GM21381 (cell line): ENCODE data around the gene ZBTB40.

Source experiments
- ATAC-seq: cut with Tn5 transposase; IDR thresholded peaks from one replicate; pipeline ENCODE4 v1.9.1; 2021; ENCODE audit warnings: mild to moderate bottlenecking, moderate library complexity; ENCODE audit not compliant: unreplicated experiment

The ZBTB40 gene

GRCh38 chr1:22451702-22452480 lies at the start of gene ZBTB40:
TSS of gene ZBTB40 (plus strand) at chr1:22451851. CDS start at chr1:22489949, 38,098 bp downstream.
- peak; percentile 87 for ATAC-seq

GRCh38 chr1:22402356-22403053 lies 49.1 kb upstream of the ZBTB40 start:
- no peak for ATAC-seq

- ATAC-seq, result no peak
These were observed 47.2 kb upstream of the ZBTB40 start for GRCh38 chr1:22404486-22404885.

GRCh38 chr1:22406722-22407495 lies 44.7 kb upstream of the ZBTB40 start:
- no peak for ATAC-seq

- ATAC-seq, result no peak
These were observed 43.4 kb upstream of the ZBTB40 start for GRCh38 chr1:22408230-22408629.

- no peak for ATAC-seq
These were observed 41.2 kb upstream of the ZBTB40 start for GRCh38 chr1:22410401-22410800.

- ATAC-seq, result no peak
These were observed 40.6 kb upstream of the ZBTB40 start for GRCh38 chr1:22410928-22411495.

- ATAC-seq, result no peak
These were observed 40.1 kb upstream of the ZBTB40 start for GRCh38 chr1:22411589-22411988.

- ATAC-seq, result no peak
These were observed 38.5 kb upstream of the ZBTB40 start for GRCh38 chr1:22412932-22413727.

- ATAC-seq, result no peak
These were observed 37.9 kb upstream of the ZBTB40 start for GRCh38 chr1:22413799-22414198.

- no peak for ATAC-seq
These were observed 37.4 kb upstream of the ZBTB40 start for GRCh38 chr1:22414244-22414751.

GRCh38 chr1:22415489-22415888 lies 36.2 kb upstream of the ZBTB40 start:
- no peak for ATAC-seq

GRCh38 chr1:22416555-22417454 lies 34.8 kb upstream of the ZBTB40 start:
- no peak for ATAC-seq

- ATAC-seq, result no peak
These were observed 34.2 kb upstream of the ZBTB40 start for GRCh38 chr1:22417466-22417865.

GRCh38 chr1:22418312-22418711 lies 33.3 kb upstream of the ZBTB40 start:
- ATAC-seq, result no peak

GRCh38 chr1:22418933-22419382 lies 32.7 kb upstream of the ZBTB40 start:
- ATAC-seq, result no peak

GRCh38 chr1:22420455-22421053 lies 31.1 kb upstream of the ZBTB40 start:
- ATAC-seq, result no peak

GRCh38 chr1:22426781-22427180 lies 24.9 kb upstream of the ZBTB40 start:
- ATAC-seq, result no peak

- ATAC-seq, result no peak
These were observed 23.0 kb upstream of the ZBTB40 start for GRCh38 chr1:22428672-22429071.
